GM12801 (cell line): ENCODE measurements around the gene LTBP1.

ENCODE experiments used
- CTCF ChIP-seq: IDR thresholded peaks from one replicate; pipeline ENCODE4 v1.5.1; 2011; ENCODE audit warnings: control low read depth; ENCODE audit not compliant: insufficient read length; ENCODE audit errors: extremely low read depth

Gene LTBP1

DNA sequence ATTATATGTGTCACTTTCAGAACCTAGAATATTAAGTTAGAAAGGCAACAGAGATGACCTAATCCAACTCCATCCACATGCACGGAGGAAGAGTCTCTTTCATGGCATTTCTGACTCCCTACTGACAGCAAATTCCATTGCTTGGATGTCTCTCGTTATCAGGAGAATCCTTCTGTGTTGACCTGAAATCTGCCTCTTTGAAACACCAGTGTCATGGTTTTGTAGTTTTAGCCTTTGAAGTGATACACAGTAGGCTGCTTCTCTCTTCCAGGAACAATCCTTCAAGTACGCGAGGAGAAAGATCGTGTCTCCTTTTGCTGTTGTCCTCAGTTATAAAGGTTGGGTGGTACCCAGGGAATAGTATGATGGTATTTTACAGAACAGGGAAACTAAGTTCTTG, 327.8 kb downstream of the LTBP1 start:
- no peak for TF ChIP-seq CTCF

DNA sequence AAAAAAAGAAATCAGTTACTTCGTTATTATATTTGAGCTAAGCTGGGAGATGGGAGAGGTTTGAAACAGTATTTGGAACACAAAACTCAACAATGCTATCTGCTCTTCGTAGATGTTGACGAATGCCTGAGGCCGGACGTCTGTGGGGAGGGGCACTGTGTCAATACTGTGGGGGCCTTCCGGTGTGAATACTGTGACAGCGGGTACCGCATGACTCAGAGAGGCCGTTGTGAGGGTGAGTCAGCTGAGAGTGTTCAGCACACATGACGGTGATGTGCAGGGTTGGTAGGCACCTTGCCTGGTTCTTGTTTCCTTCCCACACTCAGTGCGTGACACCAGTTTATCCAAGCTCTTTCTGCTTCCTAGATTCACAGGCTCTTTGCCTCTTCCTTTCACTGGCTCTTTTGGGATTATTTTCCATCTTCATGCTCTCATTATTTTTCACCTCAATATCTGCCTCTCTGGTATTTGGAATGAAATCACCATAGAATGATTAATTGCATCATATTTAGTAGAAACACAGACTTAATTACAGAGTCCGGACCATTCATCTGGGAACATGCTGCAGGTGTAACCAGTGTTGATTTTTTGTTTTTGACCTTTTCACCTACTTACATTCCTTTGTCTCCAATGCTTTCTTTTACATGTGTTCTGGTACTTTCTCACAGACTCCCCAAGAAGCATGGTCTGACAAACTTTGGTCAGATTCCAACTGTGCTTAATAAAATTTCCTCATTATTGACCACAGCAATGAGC, 329.1 kb downstream of the LTBP1 start:
- no peak for TF ChIP-seq CTCF

DNA sequence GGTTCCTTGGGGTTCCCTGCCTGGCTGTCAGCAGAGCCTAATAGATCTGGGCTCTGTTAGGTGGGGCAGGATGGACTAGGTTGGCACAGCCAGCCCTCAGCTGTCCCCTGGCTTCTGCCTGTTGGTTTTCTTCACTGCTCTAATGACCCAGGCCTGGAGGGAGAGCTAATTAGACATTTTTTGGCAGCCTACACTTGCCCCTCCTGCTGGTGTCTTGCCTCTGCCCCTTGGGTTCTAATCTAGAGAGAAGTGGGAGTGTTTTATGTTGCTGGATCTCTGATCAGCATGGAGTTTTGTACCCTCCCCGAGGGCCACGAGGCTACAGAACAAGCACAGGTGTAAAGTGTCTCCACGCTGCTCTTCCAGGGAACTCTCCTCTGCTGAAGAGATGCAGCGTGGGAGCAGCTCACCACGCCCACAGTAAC, 330.3 kb downstream of the LTBP1 start:
- TF ChIP-seq CTCF: no peak

GRCh38 chr2:33278245-33278943, 331.6 kb downstream of the LTBP1 start:
- TF ChIP-seq CTCF: no peak

GRCh38 chr2:33284287-33284686, 337.5 kb downstream of the LTBP1 start:
- TF ChIP-seq CTCF: no peak

DNA sequence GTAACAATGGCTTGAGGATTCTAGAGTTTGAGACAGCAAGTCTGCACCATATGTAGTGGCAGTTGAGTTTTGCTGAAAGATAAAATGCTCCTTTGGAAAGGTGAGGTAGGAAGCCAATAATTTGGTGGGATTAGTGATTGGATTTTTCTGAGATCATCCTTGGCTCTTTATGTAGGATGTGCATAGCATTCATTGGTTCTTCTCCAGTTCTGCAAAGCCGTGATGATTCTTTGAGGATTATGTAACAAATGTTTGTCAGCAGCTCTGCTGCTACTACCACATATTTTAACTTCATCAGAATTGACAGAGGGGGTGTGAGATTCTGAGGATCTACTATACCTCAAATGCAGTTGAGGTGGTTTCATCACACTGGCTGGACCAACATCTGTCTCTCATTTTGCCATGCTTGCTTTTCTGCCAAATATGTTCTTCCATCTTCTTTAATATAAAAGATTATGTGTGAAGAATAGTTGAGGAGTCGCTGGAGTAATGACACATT, 340.8 kb downstream of the LTBP1 start:
- TF ChIP-seq CTCF: no peak

DNA sequence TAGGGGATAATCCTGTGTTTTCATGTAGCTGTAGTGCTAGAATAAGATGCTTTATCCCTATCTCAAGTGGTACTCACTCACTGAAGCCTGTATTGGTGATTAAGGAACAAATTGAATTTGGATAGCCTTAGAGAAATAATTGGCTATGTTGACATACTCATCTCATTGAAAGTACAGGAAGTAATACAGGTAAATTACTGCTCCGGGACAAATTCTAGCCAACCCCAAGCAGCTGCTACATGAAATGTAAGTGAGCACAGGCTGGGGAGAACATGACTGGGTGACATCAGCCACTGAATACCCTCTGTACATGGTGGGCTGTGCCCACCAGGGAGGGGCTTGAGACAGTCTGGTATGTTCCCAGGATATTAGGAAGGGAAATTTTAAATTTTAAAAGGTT, 341.3 kb downstream of the LTBP1 start:
- TF ChIP-seq CTCF: no peak
